ENCODE results near the gene ARL5A. TPM values are rescaled to one million over a fixed set of nuclear protein-coding genes. Genes with fewer than 3 reads are reported as not detected.
A peak's percentile ranks its signal among the peaks of the same experiment; 100 is the strongest.

Gene ARL5A
- total RNA-seq, 1 donor = 47.8 TPM

- H3K79me2 ChIP-seq (ENCODE audit: insufficient read depth, low read length) = no peaks in the 10 kb centered on the region
- TF ChIP-seq CTCF (IDR thresholded peaks at IDR 0.05; ENCODE audit: extremely low read depth, low read depth, low read length) = peak; percentile 19
Measured at GRCh38 chr2:151777487-151777886, 50.7 kb downstream of the ARL5A start.

GRCh38 chr2:151776367-151776766 is 51.9 kb downstream of the ARL5A start:
- no peaks in the 10 kb centered on the region for H3K27me3 ChIP-seq (ENCODE audit: insufficient read depth, low read length)
- no peaks in the 10 kb centered on the region for H3K9me3 ChIP-seq (ENCODE audit: low read depth, low read length)
- peak overlapping the region; percentile 96 for H3K27ac ChIP-seq (ENCODE audit: low read depth, low read length)
- peaks cover 17% of the 10 kb centered on the region for H3K4me1 ChIP-seq (ENCODE audit: insufficient read depth, low read length)
- no peaks in the 10 kb centered on the region for H3K79me2 ChIP-seq (ENCODE audit: insufficient read depth, low read length)
- no peaks in the 10 kb centered on the region for H4K20me1 ChIP-seq (ENCODE audit: insufficient read depth, low read length)
- H3K36me3 ChIP-seq (ENCODE audit: insufficient read depth, low read length) = no peaks in the 10 kb centered on the region
- H3K4me3 ChIP-seq (ENCODE audit: insufficient read depth, low read length) = no peak overlapping the region
- no peak for DNase-seq (ENCODE audit: insufficient read length, low spot score, missing footprints)
- H3K4me2 ChIP-seq (ENCODE audit: insufficient read depth, low read length) = no peak overlapping the region
- TF ChIP-seq CTCF (IDR thresholded peaks at IDR 0.05; ENCODE audit: extremely low read depth, low read depth, low read length) = no peak
- no peak overlapping the region for H2AFZ ChIP-seq (ENCODE audit: low read length)

More at GRCh38 chr2:151777487-151777886, 50.7 kb downstream of the ARL5A start:
- H3K9me3 ChIP-seq (ENCODE audit: low read depth, low read length) = no peaks in the 10 kb centered on the region
- DNase-seq (ENCODE audit: insufficient read length, low spot score, missing footprints) = no peak
- no peak overlapping the region for H3K27ac ChIP-seq (ENCODE audit: low read depth, low read length)
- no peaks in the 10 kb centered on the region for H3K36me3 ChIP-seq (ENCODE audit: insufficient read depth, low read length)
- H3K4me2 ChIP-seq (ENCODE audit: insufficient read depth, low read length) = no peak overlapping the region
- H3K4me1 ChIP-seq (ENCODE audit: insufficient read depth, low read length) = peaks cover 17% of the 10 kb centered on the region
- H2AFZ ChIP-seq (ENCODE audit: low read length) = no peak overlapping the region
- no peak overlapping the region for H3K4me3 ChIP-seq (ENCODE audit: insufficient read depth, low read length)
- H3K27me3 ChIP-seq (ENCODE audit: insufficient read depth, low read length) = no peaks in the 10 kb centered on the region
- no peaks in the 10 kb centered on the region for H4K20me1 ChIP-seq (ENCODE audit: insufficient read depth, low read length)

GRCh38 chr2:151775057-151775740 is 53.0 kb downstream of the ARL5A start:
- no peaks in the 10 kb centered on the region for H3K79me2 ChIP-seq (ENCODE audit: insufficient read depth, low read length)
- H3K4me3 ChIP-seq (ENCODE audit: insufficient read depth, low read length) = peak overlapping the region; percentile 31
- no peaks in the 10 kb centered on the region for H4K20me1 ChIP-seq (ENCODE audit: insufficient read depth, low read length)
- peak overlapping the region; percentile 96 for H3K27ac ChIP-seq (ENCODE audit: low read depth, low read length)
- no peaks in the 10 kb centered on the region for H3K36me3 ChIP-seq (ENCODE audit: insufficient read depth, low read length)
- DNase-seq (ENCODE audit: insufficient read length, low spot score, missing footprints) = peak; percentile 74
- H3K4me2 ChIP-seq (ENCODE audit: insufficient read depth, low read length) = peak overlapping the region; percentile 76
- H3K4me1 ChIP-seq (ENCODE audit: insufficient read depth, low read length) = peaks cover 17% of the 10 kb centered on the region
- H2AFZ ChIP-seq (ENCODE audit: low read length) = no peak overlapping the region
- no peaks in the 10 kb centered on the region for H3K27me3 ChIP-seq (ENCODE audit: insufficient read depth, low read length)
- no peaks in the 10 kb centered on the region for H3K9me3 ChIP-seq (ENCODE audit: low read depth, low read length)
- no peak for TF ChIP-seq CTCF (IDR thresholded peaks at IDR 0.05; ENCODE audit: extremely low read depth, low read depth, low read length)

GRCh38 chr2:151774506-151774905 is 53.7 kb downstream of the ARL5A start:
- Histone ChIP-seq H3K27ac (ENCODE audit: low read depth, low read length) (peak overlapping the region; percentile 96), H3K4me1 (ENCODE audit: insufficient read depth, low read length) (peaks cover 17% of the 10 kb centered on the region), H4K20me1 (ENCODE audit: insufficient read depth, low read length) (no peaks in the 10 kb centered on the region), H3K4me2 (ENCODE audit: insufficient read depth, low read length) (peak overlapping the region; percentile 76), H3K9me3 (ENCODE audit: low read depth, low read length) (no peaks in the 10 kb centered on the region), H3K79me2 (ENCODE audit: insufficient read depth, low read length) (no peaks in the 10 kb centered on the region), H3K36me3 (ENCODE audit: insufficient read depth, low read length) (no peaks in the 10 kb centered on the region), H2AFZ (ENCODE audit: low read length) (no peak overlapping the region), H3K27me3 (ENCODE audit: insufficient read depth, low read length) (no peaks in the 10 kb centered on the region), H3K4me3 (ENCODE audit: insufficient read depth, low read length) (peak overlapping the region; percentile 31)
- no peak for TF ChIP-seq CTCF (IDR thresholded peaks at IDR 0.05; ENCODE audit: extremely low read depth, low read depth, low read length)
- DNase-seq (ENCODE audit: insufficient read length, low spot score, missing footprints) = no peak

All from osteoblast (primary cell).